ENCODE measurements around the gene PDAP1. TPM values are rescaled to one million over a fixed set of nuclear protein-coding genes. Genes with fewer than 3 reads are reported as not detected.
A peak's percentile ranks its signal among the peaks of the same experiment; 100 is the strongest.

Gene PDAP1
- total RNA-seq, 4 donors from 2014 or later: 85.9 to 116 (median 99.9) TPM

- intact Hi-C loops (cut with DNase I): no loop called here
- no peaks in the 10 kb centered on the region for H3K9me3 ChIP-seq
- peaks cover 14 to 53% (median 48%) of the 10 kb centered on the region in 4 donors for H3K36me3 ChIP-seq
- WGBS: 68% methylated on average over 3 of the region's 4 CpGs
- H3K4me3 ChIP-seq: no peak overlapping the region
- no peak for DNase-seq (ENCODE audit: extremely low spot score)
- peaks cover 23 to 32% (median 26%) of the 10 kb centered on the region in 4 donors for H3K4me1 ChIP-seq
- H3K27me3 ChIP-seq: no peaks in the 10 kb centered on the region
- TF ChIP-seq EP300 (IDR thresholded peaks at IDR 0.05): no peak
- TF ChIP-seq, protein P1, sequence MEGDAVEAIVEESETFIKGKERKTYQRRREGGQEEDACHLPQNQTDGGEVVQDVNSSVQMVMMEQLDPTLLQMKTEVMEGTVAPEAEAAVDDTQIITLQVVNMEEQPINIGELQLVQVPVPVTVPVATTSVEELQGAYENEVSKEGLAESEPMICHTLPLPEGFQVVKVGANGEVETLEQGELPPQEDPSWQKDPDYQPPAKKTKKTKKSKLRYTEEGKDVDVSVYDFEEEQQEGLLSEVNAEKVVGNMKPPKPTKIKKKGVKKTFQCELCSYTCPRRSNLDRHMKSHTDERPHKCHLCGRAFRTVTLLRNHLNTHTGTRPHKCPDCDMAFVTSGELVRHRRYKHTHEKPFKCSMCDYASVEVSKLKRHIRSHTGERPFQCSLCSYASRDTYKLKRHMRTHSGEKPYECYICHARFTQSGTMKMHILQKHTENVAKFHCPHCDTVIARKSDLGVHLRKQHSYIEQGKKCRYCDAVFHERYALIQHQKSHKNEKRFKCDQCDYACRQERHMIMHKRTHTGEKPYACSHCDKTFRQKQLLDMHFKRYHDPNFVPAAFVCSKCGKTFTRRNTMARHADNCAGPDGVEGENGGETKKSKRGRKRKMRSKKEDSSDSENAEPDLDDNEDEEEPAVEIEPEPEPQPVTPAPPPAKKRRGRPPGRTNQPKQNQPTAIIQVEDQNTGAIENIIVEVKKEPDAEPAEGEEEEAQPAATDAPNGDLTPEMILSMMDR (IDR thresholded peaks at IDR 0.05): no peak
- no peak for TF ChIP-seq POLR2AphosphoS5 (IDR thresholded peaks at IDR 0.05)
- TF ChIP-seq POLR2A (IDR thresholded peaks at IDR 0.05; ENCODE audit: low read depth): no peak
- no peak overlapping the region for H3K27ac ChIP-seq (replicated peaks in 1 of 4)
These were observed 23.9 kb downstream of the PDAP1 start for GRCh38 chr7:99384523-99384922.

GRCh38 chr7:99383791-99384370 lies 24.5 kb downstream of the PDAP1 start:
- H3K4me1 ChIP-seq: peaks cover 29 to 38% (median 32%) of the 10 kb centered on the region in 4 donors
- no peak overlapping the region for H3K27ac ChIP-seq (replicated peaks in 1 of 4)
- no peak for DNase-seq (ENCODE audit: extremely low spot score)
- WGBS: 96% methylated on average over 9 of the region's 13 CpGs
- no peaks in the 10 kb centered on the region for H3K9me3 ChIP-seq
- no peaks in the 10 kb centered on the region for H3K27me3 ChIP-seq
- intact Hi-C loops (cut with DNase I): no loop called here
- H3K4me3 ChIP-seq: no peak overlapping the region
- TF ChIP-seq, protein P1 (IDR thresholded peaks at IDR 0.05): no peak
- peaks cover 14 to 46% (median 41%) of the 10 kb centered on the region in 4 donors for H3K36me3 ChIP-seq

- 89% methylated on average over 10 of the region's 10 CpGs for whole genome bisulfite sequencing
- DNase-seq (ENCODE audit: extremely low spot score): no peak
- no peak overlapping the region for H3K4me3 ChIP-seq
- H3K36me3 ChIP-seq: peaks cover 12 to 42% (median 37%) of the 10 kb centered on the region in 4 donors
- no peaks in the 10 kb centered on the region for H3K27me3 ChIP-seq
- no peak for TF ChIP-seq EP300 (IDR thresholded peaks at IDR 0.05)
- TF ChIP-seq, protein P1 (IDR thresholded peaks at IDR 0.05): no peak
- no peak for TF ChIP-seq POLR2AphosphoS5 (IDR thresholded peaks at IDR 0.05)
- no peak for TF ChIP-seq POLR2A (IDR thresholded peaks at IDR 0.05; ENCODE audit: low read depth)
- no peak overlapping the region for H3K27ac ChIP-seq (replicated peaks in 1 of 4)
- no peaks in the 10 kb centered on the region for H3K9me3 ChIP-seq
- peaks cover 36 to 45% (median 38%) of the 10 kb centered on the region in 4 donors for H3K4me1 ChIP-seq
- intact Hi-C loops (cut with DNase I): no loop called here
These were observed 25.2 kb downstream of the PDAP1 start for GRCh38 chr7:99383203-99383602.

DNA sequence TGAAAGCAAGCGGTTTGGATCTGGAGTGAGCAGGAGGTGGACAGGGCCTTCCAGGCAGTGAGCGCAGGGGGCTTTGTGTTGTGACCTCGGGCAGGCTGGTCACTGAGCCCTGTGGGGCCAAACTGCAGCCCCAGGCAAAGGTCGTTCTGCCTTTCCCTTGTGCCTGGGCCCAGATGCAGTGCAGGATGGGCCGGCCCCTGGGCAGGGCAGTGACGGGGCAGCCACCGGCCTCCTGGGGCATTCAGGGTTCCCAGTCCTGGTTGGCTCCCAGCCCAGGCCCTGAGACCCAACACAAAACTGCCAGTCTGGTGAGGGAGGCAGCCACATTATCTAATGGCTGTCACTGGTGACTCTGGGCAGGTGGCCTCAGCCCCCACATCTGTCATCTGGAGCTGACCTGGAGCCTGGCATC lies 26.7 kb downstream of the PDAP1 start:
- intact Hi-C loops (cut with DNase I): no loop called here

More for the DNA sequence above, 26.7 kb downstream of the PDAP1 start:
- TF ChIP-seq POLR2A (IDR thresholded peaks at IDR 0.05; ENCODE audit: low read depth) (no peak), EP300 (IDR thresholded peaks at IDR 0.05) (no peak), POLR2AphosphoS5 (IDR thresholded peaks at IDR 0.05) (no peak)
- TF ChIP-seq, protein P1 (IDR thresholded peaks at IDR 0.05): no peak
- no peak overlapping the region for H3K4me3 ChIP-seq
- H3K27me3 ChIP-seq: no peaks in the 10 kb centered on the region
- H3K9me3 ChIP-seq: no peaks in the 10 kb centered on the region
- no peak for DNase-seq (ENCODE audit: extremely low spot score)
- peaks cover 39 to 46% (median 41%) of the 10 kb centered on the region in 4 donors for H3K4me1 ChIP-seq
- 80% methylated on average over 3 of the region's 7 CpGs for WGBS
- peaks cover 6 to 37% (median 35%) of the 10 kb centered on the region in 4 donors for H3K36me3 ChIP-seq
- peak overlapping the region in 1 of 4 donors; percentile 19 for H3K27ac ChIP-seq (replicated peaks in 1 of 4)
